K562 (cell line): ENCODE measurements around the gene BAG1. TPM values are rescaled to one million over a fixed set of nuclear protein-coding genes. Genes with fewer than 3 reads are reported as not detected.

Experiments used
- BCL6 ChIP-seq: fragments of 250-450 bp; sonication (Bioruptor Pico); IDR thresholded peaks from 2 replicates; pipeline ENCODE4 v1.4.0; 2020
- CEBPB ChIP-seq: fragments of 450-650 bp; IDR thresholded peaks from 2 replicates; pipeline ENCODE4 v1.6.1; 2016; ENCODE audit warnings: missing genetic modification characterization, missing compliant biosample characterization
- GTF2E2 ChIP-seq: fragments of 200-800 bp; sonication (Bioruptor generic); IDR thresholded peaks from 2 replicates; pipeline ENCODE4 v1.6.1; 2016; ENCODE audit warnings: missing genetic modification characterization, missing compliant biosample characterization
- HSF4 ChIP-seq: fragments of 250-450 bp; sonication (Bioruptor Pico); IDR thresholded peaks from 2 replicates; pipeline ENCODE4 v2.1.2; 2022; ENCODE audit warnings: mild to moderate bottlenecking, moderate library complexity, borderline replicate concordance
- LCOR ChIP-seq: sonication (generic); formaldehyde crosslinking; IDR thresholded peaks from 2 replicates; pipeline ENCODE4 v1.8.0; 2022; ENCODE audit warnings: mild to moderate bottlenecking, missing genetic modification reagents
- MCM5 ChIP-seq: fragments of 450-650 bp; IDR thresholded peaks from 2 replicates; pipeline ENCODE4 v1.6.1; 2016; ENCODE audit warnings: low read depth
- NCOA1 ChIP-seq: fragments of 450-650 bp; IDR thresholded peaks from 2 replicates; pipeline ENCODE4 v1.6.1; 2016; ENCODE audit warnings: low read depth
- PHB2 ChIP-seq: fragments of 450-650 bp; IDR thresholded peaks from 2 replicates; pipeline ENCODE4 v1.6.1; 2017; ENCODE audit warnings: low read depth
- PHF8 ChIP-seq: fragments of 200-600 bp; sonication (generic); IDR thresholded peaks from 2 replicates; pipeline ENCODE4 v1.6.1; 2012; ENCODE audit warnings: mixed run types, mild to moderate bottlenecking, inconsistent platforms, low read length, moderate library complexity, borderline replicate concordance
- PML ChIP-seq: IDR thresholded peaks from 2 replicates; pipeline ENCODE4 v1.6.1; 2012; ENCODE audit warnings: low read length, inconsistent platforms
- POLR2B ChIP-seq: fragments of 450-650 bp; IDR thresholded peaks from 2 replicates; pipeline ENCODE4 v1.6.1; 2018; ENCODE audit warnings: low read depth; ENCODE audit not compliant: partially characterized antibody
- RAD21 ChIP-seq, 2 experiments: fragments of 250-450 bp in 1 of 2; fragments of 450-650 bp in 1 of 2; sonication (Bioruptor Pico) in 1 of 2; formaldehyde crosslinking in 1 of 2; IDR thresholded peaks in 1 of 2; conservative IDR thresholded peaks in 1 of 2; 2 replicates each; pipeline versions ENCODE4 v1.4.0 to v1.8.0; 2020 to 2022; ENCODE audit warnings: mild to moderate bottlenecking in 2 of 2, moderate library complexity in 1 of 2
- SMAD4 ChIP-seq: fragments of 250-450 bp; sonication (Bioruptor Pico); conservative IDR thresholded peaks from 2 replicates; pipeline ENCODE4 v1.8.0; 2021; ENCODE audit warnings: inconsistent platforms, mild to moderate bottlenecking, moderate library complexity
- ZNF583 ChIP-seq: fragments of 250-450 bp; sonication (Bioruptor Pico); IDR thresholded peaks from 2 replicates; pipeline ENCODE4 v1.4.0; 2020
- ZNF830 ChIP-seq: fragments of 250-450 bp; sonication (Bioruptor Pico); IDR thresholded peaks from 2 replicates; pipeline ENCODE4 v1.5.0; 2021; ENCODE audit warnings: mild to moderate bottlenecking
- polyA plus RNA-seq, 8 experiments: library from polyadenylated mRNA; depleted of rRNA in 4 of 8; stranded (reverse) in 5 of 8; unstranded in 3 of 8; fragments of >200 nt; fragmentation: Nextera tagmentation in 2 of 8; fragmentation: Illumina TruSeq in 1 of 8; extraction: Ambion mirVana in 2 of 8; extraction: Trizol in 1 of 8; gene quantifications; 2 replicates each; pipeline versions ENCODE4 v1.2.1 to v1.2.3, GENCODE V29; 2011 to 2014; ENCODE audit warnings: inconsistent platforms in 1 of 8, missing spikeins in 1 of 8
- total RNA-seq, 7 experiments: library from RNA; depleted of rRNA in 6 of 7; stranded (reverse); fragments of >200 nt in 6 of 7; fragmentation: Illumina TruSeq in 2 of 7; extraction: Trizol in 2 of 7; gene quantifications; 2 replicates each; pipeline versions ENCODE4 v1.2.1 to v1.2.3, GENCODE V29; 2011 to 2021; ENCODE audit warnings: low replicate concordance in 1 of 7
- TF ChIP-seq, protein P1 (sequence below): fragments of 450-650 bp; IDR thresholded peaks from 2 replicates; pipeline ENCODE4 v1.6.1; 2016
- TF ChIP-seq, protein P2 (sequence below): sonication (generic); formaldehyde crosslinking; IDR thresholded peaks from 2 replicates; pipeline ENCODE4 v1.8.1; 2023; ENCODE audit warnings: missing genetic modification reagents, mild to moderate bottlenecking, borderline replicate concordance
- TF ChIP-seq, protein P3 (sequence below): fragments of 450-650 bp; formaldehyde crosslinking; IDR thresholded peaks from 2 replicates; pipeline ENCODE4 v1.4.0; 2022; ENCODE audit warnings: missing genetic modification characterization
- TF ChIP-seq, protein P4 (sequence below): sonication (generic); formaldehyde crosslinking; IDR thresholded peaks from 2 replicates; pipeline ENCODE4 v1.8.0; 2022; ENCODE audit warnings: mild to moderate bottlenecking, missing genetic modification reagents

The BAG1 gene
- total and polyA plus RNA-seq, 9 of the 15 experiments (the other 6 are each of a cell fraction or from before 2014, with no cell fraction given), result 9.7 to 106 (median 56.9) TPM

DNA sequence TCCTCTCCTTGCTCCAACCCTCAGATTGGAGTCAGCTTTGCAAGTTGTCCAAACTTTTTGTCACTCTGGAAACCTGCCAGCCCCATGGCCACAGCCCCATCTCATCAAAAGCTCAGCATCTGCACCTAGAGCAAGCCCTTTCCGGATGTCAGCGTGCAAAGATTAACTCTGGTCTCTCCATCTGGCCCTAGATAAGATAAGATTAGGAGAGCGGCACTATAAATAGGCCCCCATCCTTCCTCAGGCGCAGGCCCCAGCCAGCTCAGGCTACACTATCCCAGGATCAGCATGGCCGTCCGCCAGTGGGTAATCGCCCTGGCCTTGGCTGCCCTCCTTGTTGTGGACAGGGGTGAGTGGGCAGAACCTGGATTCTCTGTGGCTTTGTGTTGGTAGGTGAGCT lies 24.6 kb downstream of the BAG1 start, which contains the start of gene SPINK4 (continued):
- TF ChIP-seq CEBPB (tag) (no peak), NCOA1 (peak; percentile 89), POLR2B (no peak), PML (peak; percentile 95), HSF4 (CRISPR knock-in tag) (no peak), LCOR (CRISPR knock-in tag) (no peak), RAD21 (CRISPR knock-in tag; conservative IDR thresholded peaks at IDR 0.05 in 1 of 2, IDR thresholded peaks at IDR 0.05 in 1 of 2) (no peak), BCL6 (no peak), ZNF583 (CRISPR knock-in tag) (no peak), MCM5 (no peak), ZNF830 (CRISPR knock-in tag) (no peak), GTF2E2 (no peak), SMAD4 (CRISPR knock-in tag) (peak; percentile 95), PHB2 (peak; percentile 72; the same call in 1 of the 2 replicates), PHF8 (no peak)
- TF ChIP-seq, protein P1, sequence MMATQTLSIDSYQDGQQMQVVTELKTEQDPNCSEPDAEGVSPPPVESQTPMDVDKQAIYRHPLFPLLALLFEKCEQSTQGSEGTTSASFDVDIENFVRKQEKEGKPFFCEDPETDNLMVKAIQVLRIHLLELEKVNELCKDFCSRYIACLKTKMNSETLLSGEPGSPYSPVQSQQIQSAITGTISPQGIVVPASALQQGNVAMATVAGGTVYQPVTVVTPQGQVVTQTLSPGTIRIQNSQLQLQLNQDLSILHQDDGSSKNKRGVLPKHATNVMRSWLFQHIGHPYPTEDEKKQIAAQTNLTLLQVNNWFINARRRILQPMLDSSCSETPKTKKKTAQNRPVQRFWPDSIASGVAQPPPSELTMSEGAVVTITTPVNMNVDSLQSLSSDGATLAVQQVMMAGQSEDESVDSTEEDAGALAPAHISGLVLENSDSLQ, result peak; percentile 58
- TF ChIP-seq, protein P2, sequence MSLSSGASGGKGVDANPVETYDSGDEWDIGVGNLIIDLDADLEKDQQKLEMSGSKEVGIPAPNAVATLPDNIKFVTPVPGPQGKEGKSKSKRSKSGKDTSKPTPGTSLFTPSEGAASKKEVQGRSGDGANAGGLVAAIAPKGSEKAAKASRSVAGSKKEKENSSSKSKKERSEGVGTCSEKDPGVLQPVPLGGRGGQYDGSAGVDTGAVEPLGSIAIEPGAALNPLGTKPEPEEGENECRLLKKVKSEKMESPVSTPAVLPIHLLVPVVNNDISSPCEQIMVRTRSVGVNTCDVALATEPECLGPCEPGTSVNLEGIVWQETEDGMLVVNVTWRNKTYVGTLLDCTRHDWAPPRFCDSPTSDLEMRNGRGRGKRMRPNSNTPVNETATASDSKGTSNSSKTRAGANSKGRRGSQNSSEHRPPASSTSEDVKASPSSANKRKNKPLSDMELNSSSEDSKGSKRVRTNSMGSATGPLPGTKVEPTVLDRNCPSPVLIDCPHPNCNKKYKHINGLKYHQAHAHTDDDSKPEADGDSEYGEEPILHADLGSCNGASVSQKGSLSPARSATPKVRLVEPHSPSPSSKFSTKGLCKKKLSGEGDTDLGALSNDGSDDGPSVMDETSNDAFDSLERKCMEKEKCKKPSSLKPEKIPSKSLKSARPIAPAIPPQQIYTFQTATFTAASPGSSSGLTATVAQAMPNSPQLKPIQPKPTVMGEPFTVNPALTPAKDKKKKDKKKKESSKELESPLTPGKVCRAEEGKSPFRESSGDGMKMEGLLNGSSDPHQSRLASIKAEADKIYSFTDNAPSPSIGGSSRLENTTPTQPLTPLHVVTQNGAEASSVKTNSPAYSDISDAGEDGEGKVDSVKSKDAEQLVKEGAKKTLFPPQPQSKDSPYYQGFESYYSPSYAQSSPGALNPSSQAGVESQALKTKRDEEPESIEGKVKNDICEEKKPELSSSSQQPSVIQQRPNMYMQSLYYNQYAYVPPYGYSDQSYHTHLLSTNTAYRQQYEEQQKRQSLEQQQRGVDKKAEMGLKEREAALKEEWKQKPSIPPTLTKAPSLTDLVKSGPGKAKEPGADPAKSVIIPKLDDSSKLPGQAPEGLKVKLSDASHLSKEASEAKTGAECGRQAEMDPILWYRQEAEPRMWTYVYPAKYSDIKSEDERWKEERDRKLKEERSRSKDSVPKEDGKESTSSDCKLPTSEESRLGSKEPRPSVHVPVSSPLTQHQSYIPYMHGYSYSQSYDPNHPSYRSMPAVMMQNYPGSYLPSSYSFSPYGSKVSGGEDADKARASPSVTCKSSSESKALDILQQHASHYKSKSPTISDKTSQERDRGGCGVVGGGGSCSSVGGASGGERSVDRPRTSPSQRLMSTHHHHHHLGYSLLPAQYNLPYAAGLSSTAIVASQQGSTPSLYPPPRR (CRISPR knock-in tag), result no peak
- TF ChIP-seq, protein P3, sequence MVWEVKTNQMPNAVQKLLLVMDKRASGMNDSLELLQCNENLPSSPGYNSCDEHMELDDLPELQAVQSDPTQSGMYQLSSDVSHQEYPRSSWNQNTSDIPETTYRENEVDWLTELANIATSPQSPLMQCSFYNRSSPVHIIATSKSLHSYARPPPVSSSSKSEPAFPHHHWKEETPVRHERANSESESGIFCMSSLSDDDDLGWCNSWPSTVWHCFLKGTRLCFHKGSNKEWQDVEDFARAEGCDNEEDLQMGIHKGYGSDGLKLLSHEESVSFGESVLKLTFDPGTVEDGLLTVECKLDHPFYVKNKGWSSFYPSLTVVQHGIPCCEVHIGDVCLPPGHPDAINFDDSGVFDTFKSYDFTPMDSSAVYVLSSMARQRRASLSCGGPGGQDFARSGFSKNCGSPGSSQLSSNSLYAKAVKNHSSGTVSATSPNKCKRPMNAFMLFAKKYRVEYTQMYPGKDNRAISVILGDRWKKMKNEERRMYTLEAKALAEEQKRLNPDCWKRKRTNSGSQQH, result no peak
- TF ChIP-seq, protein P4, sequence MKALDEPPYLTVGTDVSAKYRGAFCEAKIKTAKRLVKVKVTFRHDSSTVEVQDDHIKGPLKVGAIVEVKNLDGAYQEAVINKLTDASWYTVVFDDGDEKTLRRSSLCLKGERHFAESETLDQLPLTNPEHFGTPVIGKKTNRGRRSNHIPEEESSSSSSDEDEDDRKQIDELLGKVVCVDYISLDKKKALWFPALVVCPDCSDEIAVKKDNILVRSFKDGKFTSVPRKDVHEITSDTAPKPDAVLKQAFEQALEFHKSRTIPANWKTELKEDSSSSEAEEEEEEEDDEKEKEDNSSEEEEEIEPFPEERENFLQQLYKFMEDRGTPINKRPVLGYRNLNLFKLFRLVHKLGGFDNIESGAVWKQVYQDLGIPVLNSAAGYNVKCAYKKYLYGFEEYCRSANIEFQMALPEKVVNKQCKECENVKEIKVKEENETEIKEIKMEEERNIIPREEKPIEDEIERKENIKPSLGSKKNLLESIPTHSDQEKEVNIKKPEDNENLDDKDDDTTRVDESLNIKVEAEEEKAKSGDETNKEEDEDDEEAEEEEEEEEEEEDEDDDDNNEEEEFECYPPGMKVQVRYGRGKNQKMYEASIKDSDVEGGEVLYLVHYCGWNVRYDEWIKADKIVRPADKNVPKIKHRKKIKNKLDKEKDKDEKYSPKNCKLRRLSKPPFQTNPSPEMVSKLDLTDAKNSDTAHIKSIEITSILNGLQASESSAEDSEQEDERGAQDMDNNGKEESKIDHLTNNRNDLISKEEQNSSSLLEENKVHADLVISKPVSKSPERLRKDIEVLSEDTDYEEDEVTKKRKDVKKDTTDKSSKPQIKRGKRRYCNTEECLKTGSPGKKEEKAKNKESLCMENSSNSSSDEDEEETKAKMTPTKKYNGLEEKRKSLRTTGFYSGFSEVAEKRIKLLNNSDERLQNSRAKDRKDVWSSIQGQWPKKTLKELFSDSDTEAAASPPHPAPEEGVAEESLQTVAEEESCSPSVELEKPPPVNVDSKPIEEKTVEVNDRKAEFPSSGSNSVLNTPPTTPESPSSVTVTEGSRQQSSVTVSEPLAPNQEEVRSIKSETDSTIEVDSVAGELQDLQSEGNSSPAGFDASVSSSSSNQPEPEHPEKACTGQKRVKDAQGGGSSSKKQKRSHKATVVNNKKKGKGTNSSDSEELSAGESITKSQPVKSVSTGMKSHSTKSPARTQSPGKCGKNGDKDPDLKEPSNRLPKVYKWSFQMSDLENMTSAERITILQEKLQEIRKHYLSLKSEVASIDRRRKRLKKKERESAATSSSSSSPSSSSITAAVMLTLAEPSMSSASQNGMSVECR (CRISPR knock-in tag), result no peak
